ENCODE measurements around the gene TTC32.

The TTC32 gene

GRCh38 chr2:19901442-19902215, at the start of gene TTC32:
Gene TTC32 (minus strand): TSS chr2:19901983. CDS start chr2:19901854, 129 bp downstream.
- in situ Hi-C loops (cut with MboI; ENCODE audit: low pct_unique_long_range_greater_than_20kb, low sequenced_read_pairs, unreplicated experiment), result no loop called here
- peak; percentile 90 for DNase-seq (ENCODE audit: low spot score)
- TF ChIP-seq CTCF (IDR thresholded peaks at IDR 0.05; ENCODE audit: extremely low read depth, insufficient read depth, missing control alignments), result no peak

GRCh38 chr2:19949071-19949470, 47.3 kb upstream of the TTC32 start:
- no peak for DNase-seq (ENCODE audit: low spot score)
- TF ChIP-seq CTCF (IDR thresholded peaks at IDR 0.05; ENCODE audit: extremely low read depth, insufficient read depth, missing control alignments), result no peak
- in situ Hi-C loops (cut with MboI; ENCODE audit: low pct_unique_long_range_greater_than_20kb, low sequenced_read_pairs, unreplicated experiment), result no loop called here

GRCh38 chr2:19947184-19947940, 45.6 kb upstream of the TTC32 start:
- in situ Hi-C loops (cut with MboI; ENCODE audit: low pct_unique_long_range_greater_than_20kb, low sequenced_read_pairs, unreplicated experiment), result no loop called here
- DNase-seq (ENCODE audit: low spot score), result no peak
- no peak for TF ChIP-seq CTCF (IDR thresholded peaks at IDR 0.05; ENCODE audit: extremely low read depth, insufficient read depth, missing control alignments)

GRCh38 chr2:19944205-19944845, 42.5 kb upstream of the TTC32 start:
- in situ Hi-C loops (cut with MboI; ENCODE audit: low pct_unique_long_range_greater_than_20kb, low sequenced_read_pairs, unreplicated experiment), result no loop called here
- DNase-seq (ENCODE audit: low spot score), result no peak
- no peak for TF ChIP-seq CTCF (IDR thresholded peaks at IDR 0.05; ENCODE audit: extremely low read depth, insufficient read depth, missing control alignments)

- TF ChIP-seq CTCF (IDR thresholded peaks at IDR 0.05; ENCODE audit: extremely low read depth, insufficient read depth, missing control alignments), result no peak
- in situ Hi-C loops (cut with MboI; ENCODE audit: low pct_unique_long_range_greater_than_20kb, low sequenced_read_pairs, unreplicated experiment), result no loop called here
- no peak for DNase-seq (ENCODE audit: low spot score)
Observed at GRCh38 chr2:19943189-19943588, 41.4 kb upstream of the TTC32 start.

- in situ Hi-C loops (cut with MboI; ENCODE audit: low pct_unique_long_range_greater_than_20kb, low sequenced_read_pairs, unreplicated experiment), result no loop called here
- DNase-seq (ENCODE audit: low spot score), result no peak
- TF ChIP-seq CTCF (IDR thresholded peaks at IDR 0.05; ENCODE audit: extremely low read depth, insufficient read depth, missing control alignments), result no peak
Observed at GRCh38 chr2:19942199-19942598, 40.4 kb upstream of the TTC32 start.
